Calu3 (cell line): ENCODE data around the gene KIR3DL1. TPM values are rescaled to one million over a fixed set of nuclear protein-coding genes. Genes with fewer than 3 reads are reported as not detected.
"Not testable (repeated sequence)": the region's sequence is repeated elsewhere in the genome, so short reads cannot be mapped to it uniquely, and the experiment has no call there.

Source experiments
- BruUV-seq: library from RNA; stranded (reverse); fragments of 400-500 nt; replicated peaks from 2 replicates; lab custom pipeline; 2021; lab: Mats Ljungman, UMichigan
- CTCF ChIA-PET: fragments of 300-600 bp; sonication (Branson Sonifier 250); formaldehyde crosslinking; loops from one replicate; lab custom pipeline; 2022; ENCODE audit warnings: antibody characterized with exemption; lab: Charles Lee
- DNase-seq: peaks from one replicate; pipeline ENCODE4 v3.0.0; 2022
- H3K27ac Mint-ChIP-seq: one replicate; pipeline ENCODE4 v1.8.0; 2022; ENCODE audit warnings: mixed read lengths; ENCODE audit not compliant: unreplicated experiment
- H3K27me3 Mint-ChIP-seq: one replicate; pipeline ENCODE4 v1.8.0; 2022; ENCODE audit warnings: mixed read lengths; ENCODE audit not compliant: unreplicated experiment
- H3K36me3 Mint-ChIP-seq: one replicate; pipeline ENCODE4 v1.8.0; 2022; ENCODE audit warnings: mild to moderate bottlenecking, moderate library complexity, mixed read lengths; ENCODE audit not compliant: insufficient read depth, unreplicated experiment
- H3K4me1 Mint-ChIP-seq: one replicate; pipeline ENCODE4 v1.8.0; 2022; ENCODE audit warnings: mild to moderate bottlenecking, low read depth, mixed read lengths; ENCODE audit not compliant: unreplicated experiment
- H3K4me3 Mint-ChIP-seq: one replicate; pipeline ENCODE4 v1.8.0; 2022; ENCODE audit warnings: mild to moderate bottlenecking, low read depth, moderate library complexity, mixed read lengths; ENCODE audit not compliant: unreplicated experiment
- H3K9me3 Mint-ChIP-seq: one replicate; pipeline ENCODE4 v1.8.0; 2022; ENCODE audit warnings: low read depth, mixed read lengths; ENCODE audit not compliant: unreplicated experiment
- CTCF ChIP-seq: fragments of 200-600 bp; IDR thresholded peaks from one replicate; pipeline ENCODE4 v1.8.0; 2022; ENCODE audit warnings: antibody characterized with exemption; ENCODE audit not compliant: unreplicated experiment
- intact Hi-C: fragments of 100-400 bp; cut with micrococcal nuclease; formaldehyde crosslinking; loops from one replicate; pipeline ENCODE4 v1.10.0; 2022; ENCODE audit not compliant: unreplicated experiment
- total RNA-seq: library from RNA; stranded (reverse); gene quantifications from 2 replicates; pipeline ENCODE4 v1.2.3, GENCODE V29; 2022

Gene KIR3DL1
- total RNA-seq, 1 experiment from 2014 or later: not detected

DNA sequence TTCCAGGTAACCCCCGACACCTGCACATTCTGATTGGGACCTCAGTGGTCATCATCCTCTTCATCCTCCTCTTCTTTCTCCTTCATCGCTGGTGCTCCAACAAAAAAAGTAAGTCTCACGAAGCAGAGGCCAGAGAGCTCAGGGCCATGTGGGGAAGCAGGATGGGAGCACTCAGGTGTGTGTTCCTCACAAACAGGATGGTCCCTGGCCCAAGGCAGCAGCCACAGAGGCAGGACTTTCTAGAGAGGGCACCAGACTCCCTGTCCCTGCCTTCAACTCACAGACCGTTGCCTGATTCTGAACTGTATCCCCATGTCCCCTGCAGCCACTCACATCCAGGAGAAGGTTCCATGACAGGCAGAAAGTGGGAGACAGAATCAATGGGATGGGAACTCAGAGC, 33.4 kb upstream of the KIR3DL1 start:
- H3K9me3 Mint-ChIP-seq, H3K4me1 Mint-ChIP-seq, DNase-seq, BruUV-seq, CTCF ChIA-PET, H3K36me3 Mint-ChIP-seq, H3K27ac Mint-ChIP-seq, H3K4me3 Mint-ChIP-seq, intact Hi-C loops: not testable (repeated sequence)
- H3K27me3 Mint-ChIP-seq: peaks cover 77% of the 10 kb centered on the region

DNA sequence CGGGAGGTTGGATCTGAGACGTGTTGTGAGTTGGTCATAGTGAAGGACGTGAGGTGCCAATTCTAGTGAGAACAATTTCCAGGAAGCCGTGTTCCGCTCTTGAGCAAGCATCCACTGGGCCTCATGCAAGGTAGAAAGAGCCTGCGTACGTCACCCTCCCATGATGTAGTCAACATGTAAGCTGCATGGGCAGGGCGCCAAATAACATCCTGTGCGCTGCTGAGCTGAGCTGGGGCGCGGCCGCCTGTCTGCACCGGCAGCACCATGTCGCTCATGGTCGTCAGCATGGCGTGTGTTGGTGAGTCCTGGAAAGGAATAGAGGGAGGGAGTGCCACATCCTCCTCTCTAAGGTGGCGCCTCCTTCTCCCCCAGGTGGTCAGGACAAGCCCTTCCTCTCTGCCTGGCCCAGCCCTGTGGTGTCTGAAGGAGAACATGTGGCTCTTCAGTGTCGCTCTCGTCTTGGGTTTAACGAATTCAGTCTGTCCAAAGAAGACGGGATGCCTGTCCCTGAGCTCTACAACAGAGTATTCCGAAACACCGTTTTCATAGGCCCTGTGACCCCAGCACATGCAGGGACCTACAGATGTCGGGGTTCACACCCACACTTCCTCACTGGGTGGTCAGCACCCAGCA, 30.1 kb upstream of the KIR3DL1 start:
- BruUV-seq, H3K27ac Mint-ChIP-seq, intact Hi-C loops, H3K36me3 Mint-ChIP-seq, DNase-seq, H3K4me1 Mint-ChIP-seq, H3K4me3 Mint-ChIP-seq, H3K9me3 Mint-ChIP-seq, CTCF ChIA-PET: not testable (repeated sequence)
- peaks cover 83% of the 10 kb centered on the region for H3K27me3 Mint-ChIP-seq

DNA sequence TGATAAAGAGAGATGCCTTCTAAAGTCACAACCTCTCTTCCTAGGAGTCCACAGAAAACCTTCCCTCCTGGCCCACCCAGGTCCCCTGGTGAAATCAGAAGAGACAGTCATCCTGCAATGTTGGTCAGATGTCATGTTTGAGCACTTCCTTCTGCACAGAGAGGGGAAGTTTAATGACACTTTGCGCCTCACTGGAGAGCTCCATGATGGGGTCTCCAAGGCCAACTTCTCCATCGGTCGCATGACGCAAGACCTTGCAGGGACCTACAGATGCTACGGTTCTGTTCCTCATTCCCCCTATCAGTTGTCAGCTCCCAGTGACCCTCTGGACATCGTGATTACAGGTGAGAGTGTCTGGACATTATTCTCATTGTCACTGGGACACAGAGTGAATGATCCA, 28.1 kb upstream of the KIR3DL1 start:
- peaks cover 72% of the 10 kb centered on the region for H3K27me3 Mint-ChIP-seq
- intact Hi-C loops, H3K27ac Mint-ChIP-seq, H3K9me3 Mint-ChIP-seq, H3K4me3 Mint-ChIP-seq, DNase-seq, H3K36me3 Mint-ChIP-seq, BruUV-seq, H3K4me1 Mint-ChIP-seq, CTCF ChIA-PET: not testable (repeated sequence)

DNA sequence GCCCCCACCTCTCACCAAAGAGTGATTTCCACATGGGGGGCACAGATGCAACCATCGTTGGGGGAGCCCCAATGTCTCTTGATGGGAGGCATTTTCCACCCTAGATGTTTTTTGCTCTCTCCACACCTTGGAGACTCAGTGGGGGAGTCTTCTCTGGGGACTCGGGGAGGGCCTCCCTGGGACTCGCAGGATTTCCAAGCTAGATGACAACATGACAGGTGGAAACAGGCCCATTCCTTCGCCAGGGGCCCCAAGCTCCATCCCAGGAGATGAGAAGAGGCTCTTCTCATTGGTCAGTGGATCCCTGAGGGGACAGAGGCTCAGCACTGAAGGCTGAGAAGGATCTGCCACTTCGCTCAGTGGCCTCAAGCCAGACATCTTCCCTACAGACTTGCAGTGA, 25.6 kb upstream of the KIR3DL1 start:
- DNase-seq: no peak
- no peak for TF ChIP-seq CTCF
- H3K4me1 Mint-ChIP-seq: no peaks in the 10 kb centered on the region
- H3K36me3 Mint-ChIP-seq: no peaks in the 10 kb centered on the region
- peaks cover 59% of the 10 kb centered on the region for H3K27me3 Mint-ChIP-seq
- CTCF ChIA-PET: no interaction called here
- no TSS peak for BruUV-seq
- no peak overlapping the region for H3K27ac Mint-ChIP-seq
- no peaks in the 10 kb centered on the region for H3K9me3 Mint-ChIP-seq
- intact Hi-C loops: no loop called here
- no peak overlapping the region for H3K4me3 Mint-ChIP-seq

DNA sequence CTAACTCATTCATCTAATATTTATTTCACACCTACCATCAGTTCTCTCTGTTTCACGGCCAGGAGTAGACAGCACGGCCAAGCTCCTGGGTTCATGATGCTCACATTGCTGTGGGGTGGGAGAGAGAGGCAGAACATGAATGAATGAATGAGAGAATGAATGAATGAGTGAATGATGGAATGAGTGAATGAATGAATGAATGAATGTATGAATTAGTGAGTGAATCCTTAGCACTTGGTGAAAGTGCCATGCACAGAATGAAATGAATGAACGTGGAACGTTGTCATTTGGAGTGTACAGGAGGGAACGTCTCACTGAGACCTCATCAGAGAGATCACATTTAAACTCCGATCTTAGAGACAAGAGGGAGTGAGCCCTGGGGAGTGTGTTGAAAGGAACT, 24.8 kb upstream of the KIR3DL1 start:
- H3K9me3 Mint-ChIP-seq: no peaks in the 10 kb centered on the region
- no peak for DNase-seq
- peaks cover 61% of the 10 kb centered on the region for H3K27me3 Mint-ChIP-seq
- H3K4me1 Mint-ChIP-seq: no peaks in the 10 kb centered on the region
- CTCF ChIA-PET: no interaction called here
- no peak overlapping the region for H3K4me3 Mint-ChIP-seq
- H3K36me3 Mint-ChIP-seq: no peaks in the 10 kb centered on the region
- no peak for TF ChIP-seq CTCF
- H3K27ac Mint-ChIP-seq: no peak overlapping the region
- no TSS peak for BruUV-seq
- intact Hi-C loops: no loop called here

GRCh38 chr19:54792814-54793213, 23.5 kb upstream of the KIR3DL1 start:
- H3K9me3 Mint-ChIP-seq: no peaks in the 10 kb centered on the region
- no peak overlapping the region for H3K27ac Mint-ChIP-seq

More at GRCh38 chr19:54792814-54793213, 23.5 kb upstream of the KIR3DL1 start:
- peaks cover 61% of the 10 kb centered on the region for H3K27me3 Mint-ChIP-seq
- intact Hi-C loops: no loop called here
- no peak for DNase-seq
- no peaks in the 10 kb centered on the region for H3K4me1 Mint-ChIP-seq
- TF ChIP-seq CTCF: no peak
- peak overlapping the region; percentile 3 for H3K4me3 Mint-ChIP-seq
- CTCF ChIA-PET: no interaction called here
- no TSS peak for BruUV-seq
- H3K36me3 Mint-ChIP-seq: no peaks in the 10 kb centered on the region
